GM18502 (cell line): ENCODE data around the gene ZNF407.
A peak's percentile ranks its signal among the peaks of the same experiment; 100 is the strongest.

Experiments used
- ATAC-seq: cut with Tn5 transposase; IDR thresholded peaks from one replicate; pipeline ENCODE4 v1.9.1; 2021; ENCODE audit warnings: mild to moderate bottlenecking; ENCODE audit not compliant: unreplicated experiment, poor library complexity

The ZNF407 gene

DNA sequence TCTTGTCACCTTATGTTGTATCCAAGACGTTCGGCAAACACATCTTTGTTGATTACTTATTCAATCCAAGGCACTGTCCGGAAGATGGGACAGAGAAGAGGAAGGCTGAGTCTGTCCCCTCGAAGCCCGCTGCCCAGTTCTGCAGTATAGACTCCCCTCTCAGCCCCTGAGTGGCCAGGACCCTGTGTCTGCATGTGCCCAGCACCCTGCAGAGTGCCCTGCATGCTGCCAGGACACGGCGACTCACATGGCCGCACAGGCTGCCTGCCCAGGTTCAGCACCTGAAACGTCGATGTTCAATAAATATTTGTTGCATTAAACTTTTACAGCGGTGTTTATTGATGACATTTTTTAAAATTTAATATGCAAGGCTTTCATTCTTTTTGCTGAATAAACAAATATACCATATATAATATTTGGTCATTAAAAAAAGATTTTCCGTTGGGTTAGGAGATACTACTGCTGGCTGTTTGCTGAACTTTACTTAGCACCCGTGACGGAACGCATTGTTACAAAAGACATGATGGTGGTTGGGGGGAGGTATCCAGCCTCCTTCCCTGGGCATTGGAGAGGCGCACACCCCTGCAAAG is 464.7 kb downstream of the ZNF407 start:
- ATAC-seq, result no peak

DNA sequence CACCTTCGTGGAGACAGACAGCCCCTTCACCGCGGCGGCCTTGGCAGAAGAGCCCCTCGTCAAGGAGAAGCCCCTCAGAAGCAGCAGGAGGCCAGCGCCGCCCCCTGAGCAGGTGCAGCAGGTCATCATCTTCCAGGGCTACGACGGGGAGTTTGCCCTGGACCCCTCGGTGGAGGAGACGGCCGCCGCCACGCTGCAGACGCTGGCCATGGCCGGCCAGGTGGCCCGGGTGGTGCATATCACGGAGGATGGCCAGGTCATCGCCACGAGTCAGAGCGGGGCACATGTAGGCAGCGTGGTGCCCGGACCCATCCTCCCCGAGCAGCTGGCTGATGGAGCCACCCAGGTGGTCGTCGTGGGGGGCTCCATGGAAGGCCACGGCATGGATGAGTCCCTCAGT is 465.5 kb downstream of the ZNF407 start:
- no peak for ATAC-seq

DNA sequence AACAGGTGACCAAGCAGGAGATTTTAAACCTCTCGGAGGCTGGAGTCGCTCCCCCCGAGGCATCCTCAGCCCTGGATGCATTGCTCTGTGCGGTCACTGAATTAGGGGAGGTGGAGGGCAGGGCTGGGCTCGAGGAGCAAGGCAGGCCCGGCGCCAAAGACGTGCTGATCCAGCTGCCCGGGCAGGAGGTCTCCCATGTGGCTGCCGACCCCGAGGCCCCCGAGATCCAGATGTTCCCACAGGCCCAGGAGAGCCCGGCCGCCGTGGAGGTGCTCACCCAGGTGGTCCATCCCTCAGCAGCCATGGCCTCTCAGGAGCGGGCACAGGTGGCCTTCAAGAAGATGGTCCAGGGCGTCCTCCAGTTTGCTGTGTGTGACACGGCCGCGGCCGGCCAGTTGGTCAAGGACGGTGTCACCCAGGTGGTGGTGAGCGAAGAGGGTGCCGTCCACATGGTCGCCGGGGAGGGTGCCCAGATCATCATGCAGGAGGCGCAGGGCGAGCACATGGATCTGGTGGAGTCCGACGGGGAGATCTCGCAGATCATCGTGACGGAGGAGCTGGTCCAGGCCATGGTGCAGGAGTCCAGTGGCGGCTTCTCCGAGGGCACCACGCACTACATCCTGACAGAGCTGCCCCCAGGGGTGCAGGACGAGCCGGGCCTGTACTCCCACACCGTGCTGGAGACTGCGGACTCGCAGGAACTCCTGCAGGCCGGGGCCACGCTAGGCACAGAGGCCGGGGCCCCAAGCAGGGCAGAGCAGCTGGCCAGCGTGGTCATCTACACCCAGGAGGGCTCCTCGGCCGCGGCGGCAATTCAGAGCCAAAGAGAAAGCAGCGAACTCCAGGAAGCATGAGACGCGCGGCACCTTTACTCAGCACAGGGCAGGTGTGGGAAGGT is 466.2 kb downstream of the ZNF407 start:
- no peak for ATAC-seq

DNA sequence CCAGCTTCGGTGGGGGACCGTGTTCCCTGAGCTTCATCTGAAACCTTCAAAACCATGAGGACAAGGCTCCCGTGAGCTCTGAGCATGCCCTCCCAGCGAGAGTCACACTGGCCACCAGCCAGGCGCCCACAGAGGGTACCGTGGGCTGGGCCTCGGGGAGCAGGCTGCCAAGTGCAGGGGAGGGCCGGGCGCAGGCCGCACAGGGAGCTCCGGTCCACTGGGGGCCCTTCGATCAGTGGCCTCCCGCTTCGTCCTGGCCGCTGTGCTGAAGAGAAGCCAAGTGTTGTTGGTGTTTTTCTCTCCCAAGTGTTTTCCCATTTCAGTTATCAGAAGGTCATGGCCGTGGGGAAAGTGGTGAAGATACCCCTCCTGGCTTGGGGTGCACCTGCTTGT is 466.8 kb downstream of the ZNF407 start:
- no peak for ATAC-seq

DNA sequence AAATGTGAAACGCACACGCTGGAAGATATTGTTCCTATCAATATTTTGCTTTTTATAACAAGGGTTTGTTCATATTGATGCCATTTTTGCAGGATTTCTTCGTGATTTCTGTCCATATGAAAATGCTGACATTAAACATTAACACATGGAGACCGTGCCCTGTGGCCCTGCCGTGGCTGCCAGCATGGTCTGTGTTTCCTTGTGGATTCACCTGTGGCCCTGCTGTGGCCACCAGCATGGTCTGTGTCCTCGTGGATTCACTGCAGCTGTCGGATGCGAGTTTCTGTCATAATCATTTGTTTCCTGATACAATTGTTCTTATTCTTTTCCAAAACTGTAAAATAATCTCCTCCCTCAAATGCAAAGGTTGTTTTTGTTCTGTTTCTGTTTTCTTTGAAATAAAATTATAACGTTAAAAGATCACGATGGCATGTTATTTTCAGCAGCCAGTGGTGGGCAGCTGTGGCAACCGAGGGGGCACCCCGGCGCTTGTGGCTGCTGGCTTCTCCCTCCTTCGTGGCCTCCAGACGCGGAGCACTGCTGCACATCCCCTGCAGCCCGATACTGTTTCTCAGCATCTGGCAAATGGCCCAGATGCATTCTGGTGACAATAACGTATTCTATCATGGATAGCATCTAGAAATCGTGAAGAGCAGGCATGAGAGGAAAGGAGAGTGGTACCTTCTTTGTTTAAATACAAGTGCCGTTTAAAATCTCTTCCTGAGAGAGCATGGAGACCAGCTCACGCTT is 467.8 kb downstream of the ZNF407 start:
- no peak for ATAC-seq

DNA sequence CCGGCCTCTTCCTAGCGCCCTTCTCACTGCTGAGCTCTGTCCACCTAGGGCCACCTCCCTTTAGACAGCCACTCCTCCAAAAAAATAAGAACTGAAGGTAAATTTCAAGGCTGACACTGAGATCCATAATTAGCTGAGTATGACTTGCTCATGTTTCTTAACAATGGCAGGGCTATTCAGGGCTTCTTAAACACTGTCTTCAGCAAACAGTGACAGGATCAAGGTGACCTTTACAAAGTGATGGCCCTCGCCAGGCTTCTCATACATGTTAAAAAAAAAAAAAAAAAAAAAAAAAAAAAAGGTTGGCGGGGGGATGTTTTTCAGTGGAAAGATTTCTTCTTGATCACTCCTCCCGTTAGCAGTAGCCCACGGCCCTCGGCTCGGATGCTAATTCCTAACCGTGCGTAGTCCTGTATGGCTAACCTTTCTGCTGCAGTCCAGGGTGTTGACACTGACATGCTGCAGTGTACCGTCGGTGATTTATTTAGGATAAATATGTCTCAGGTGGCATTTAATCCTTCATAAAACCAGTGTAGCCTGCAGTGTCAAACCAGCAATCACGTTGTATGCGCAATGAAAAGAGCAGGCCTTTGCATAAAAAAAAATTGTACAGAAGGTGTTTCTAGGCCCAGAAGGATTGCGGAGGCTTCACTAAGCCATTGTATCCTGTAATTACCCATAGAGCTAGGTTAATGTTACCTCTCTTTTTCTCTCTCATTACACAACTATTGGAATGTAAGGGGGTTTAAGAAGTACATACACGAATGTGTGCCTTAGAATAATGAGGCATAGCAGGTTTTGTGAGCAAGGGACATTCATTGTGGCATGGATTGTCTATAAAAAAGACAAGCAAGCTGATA is 468.6 kb downstream of the ZNF407 start:
- no peak for ATAC-seq

DNA sequence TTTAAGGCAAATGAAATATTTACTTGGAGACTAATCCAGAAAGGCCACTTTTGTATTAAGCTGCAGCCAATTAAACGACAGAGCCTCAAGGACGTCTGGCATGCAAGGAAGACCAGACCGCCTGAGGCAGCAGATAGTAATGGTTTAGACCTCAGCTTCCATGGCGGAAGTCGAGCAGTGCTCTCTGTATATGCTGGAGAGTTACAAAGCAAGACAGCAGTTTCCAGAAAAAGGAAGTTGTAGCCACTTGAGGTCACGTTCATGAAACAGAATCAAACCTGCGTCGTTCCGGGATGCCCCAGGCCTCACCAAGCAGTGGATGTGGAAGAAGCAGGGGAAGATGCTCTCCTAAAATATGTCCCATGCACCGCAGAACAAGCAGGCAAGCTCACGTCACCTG is 469.3 kb downstream of the ZNF407 start:
- ATAC-seq, result no peak

DNA sequence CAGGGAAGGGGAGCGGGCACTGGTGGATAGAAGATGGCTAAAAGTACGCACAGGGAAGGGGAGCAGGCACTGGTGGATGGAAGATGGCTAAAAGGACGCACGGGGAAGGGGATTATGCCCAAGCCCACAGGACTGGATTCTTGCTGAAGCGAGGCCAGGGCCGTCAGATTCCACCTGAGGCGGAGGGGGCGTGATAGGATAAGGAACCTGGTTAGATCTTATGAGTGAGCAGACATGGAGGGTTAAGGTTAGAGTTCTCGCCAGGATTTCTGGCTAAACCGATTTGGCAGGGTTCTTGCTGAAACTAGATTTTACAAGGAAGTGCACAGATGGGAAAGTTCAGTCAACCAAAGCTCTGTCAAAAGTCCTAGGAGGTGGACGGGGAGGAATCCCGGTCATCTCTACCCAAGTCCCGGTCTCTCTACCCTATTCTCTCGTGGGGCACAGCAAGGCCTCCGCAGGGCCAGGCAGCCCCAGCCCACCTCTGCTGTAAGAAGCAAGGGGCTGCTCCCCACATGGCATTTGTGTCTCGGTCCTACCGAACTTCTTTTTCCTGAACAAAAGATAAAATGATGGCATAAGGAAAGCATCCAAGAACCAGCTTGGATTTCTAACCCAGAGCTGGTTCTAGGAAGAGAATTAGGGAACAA is 470.5 kb downstream of the ZNF407 start:
- ATAC-seq, result no peak

DNA sequence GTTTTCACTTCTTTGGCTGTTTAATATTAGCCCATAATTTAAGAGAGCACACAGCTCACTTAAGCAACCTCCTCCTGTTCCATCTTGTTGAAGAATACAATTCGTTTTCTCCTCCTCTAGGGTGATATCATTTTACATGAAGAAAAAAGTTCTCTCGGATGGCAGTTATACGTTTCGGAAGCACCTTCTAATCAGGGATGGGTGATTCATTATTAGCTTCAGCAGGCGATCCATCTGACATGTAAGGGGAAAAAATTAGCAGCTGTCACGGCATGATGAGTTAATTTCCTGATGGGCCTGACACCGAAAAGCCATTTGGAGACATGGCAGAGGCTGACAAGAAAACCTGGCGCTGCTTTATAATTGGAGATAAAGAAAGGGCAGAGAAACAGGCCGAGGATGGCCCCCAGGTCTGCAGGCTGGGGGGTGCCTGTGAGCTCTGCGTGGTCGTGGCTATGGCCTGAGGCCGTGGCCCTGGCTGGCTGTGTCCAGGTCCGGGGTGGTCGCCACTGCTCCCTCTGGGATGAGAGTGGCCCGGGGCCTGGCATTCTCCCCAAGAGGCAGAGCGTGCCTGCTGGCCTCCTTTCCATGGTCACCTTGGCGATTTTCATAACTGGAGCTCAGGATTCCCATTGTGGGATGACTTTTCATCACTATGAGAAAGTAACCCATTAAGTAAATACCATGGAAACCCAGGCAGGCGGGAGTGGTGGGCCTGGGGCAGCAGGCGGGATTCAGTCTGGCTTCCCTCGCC is 471.2 kb downstream of the ZNF407 start:
- ATAC-seq, result no peak

DNA sequence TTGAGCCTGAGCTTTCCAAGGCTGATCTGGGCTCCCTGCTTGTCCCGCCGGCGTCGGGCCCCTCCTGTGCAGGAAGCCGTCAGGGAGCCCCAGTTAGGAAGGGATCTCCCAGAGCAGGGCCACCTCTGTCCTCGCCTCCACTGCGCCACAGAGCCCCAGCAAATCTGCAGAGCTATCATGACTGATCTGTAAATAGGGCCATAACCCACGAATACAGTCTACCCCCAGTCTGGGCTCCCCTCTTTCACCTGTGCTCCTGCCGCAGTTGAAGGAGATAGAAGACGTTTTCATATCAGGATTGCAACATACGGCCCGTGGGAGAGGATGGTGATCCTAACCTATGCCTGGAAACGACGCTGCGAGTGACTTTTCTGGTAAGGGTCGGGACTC is 472.6 kb downstream of the ZNF407 start:
- no peak for ATAC-seq

DNA sequence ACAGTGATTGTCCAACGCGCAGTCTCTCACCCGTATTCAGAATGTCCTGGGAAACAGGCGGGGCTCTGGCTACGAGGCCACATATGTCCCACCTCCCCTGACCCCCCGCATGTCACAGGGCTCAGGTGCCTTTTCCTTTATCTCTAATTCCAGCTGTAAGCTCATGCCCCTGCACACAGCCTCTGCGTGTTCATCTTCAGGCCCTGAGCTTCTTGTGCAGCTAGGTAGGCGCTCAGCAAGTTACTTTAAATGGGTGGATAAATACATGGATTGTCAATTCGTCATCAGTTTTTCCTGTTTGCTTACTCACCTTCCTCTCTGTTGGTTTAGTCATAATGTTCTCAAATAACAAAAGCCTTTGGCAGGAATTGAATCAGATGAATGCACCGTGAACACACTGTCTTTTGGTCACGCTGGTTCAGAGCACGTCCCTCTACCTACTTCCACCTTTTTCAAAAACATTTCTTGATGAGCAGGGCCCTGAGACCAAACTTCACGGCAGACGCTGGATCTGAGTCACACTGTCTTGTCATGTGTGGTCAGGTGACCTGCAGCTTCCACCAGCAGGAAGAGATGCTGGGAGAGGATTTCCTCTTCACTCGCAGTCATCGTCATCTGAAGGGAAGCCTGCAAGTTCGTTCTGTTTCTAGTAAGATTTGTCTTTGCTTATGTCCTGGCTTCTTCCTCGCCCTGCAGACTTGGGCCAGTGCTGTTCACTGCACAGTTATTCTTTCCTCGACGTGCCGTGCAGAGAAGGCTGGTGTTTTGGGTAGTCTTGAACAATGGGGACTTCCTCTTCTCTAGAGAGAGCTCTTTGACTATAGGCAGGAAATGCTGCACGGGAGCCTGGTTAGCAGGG is 473.2 kb downstream of the ZNF407 start:
- ATAC-seq, result peak; percentile 86

DNA sequence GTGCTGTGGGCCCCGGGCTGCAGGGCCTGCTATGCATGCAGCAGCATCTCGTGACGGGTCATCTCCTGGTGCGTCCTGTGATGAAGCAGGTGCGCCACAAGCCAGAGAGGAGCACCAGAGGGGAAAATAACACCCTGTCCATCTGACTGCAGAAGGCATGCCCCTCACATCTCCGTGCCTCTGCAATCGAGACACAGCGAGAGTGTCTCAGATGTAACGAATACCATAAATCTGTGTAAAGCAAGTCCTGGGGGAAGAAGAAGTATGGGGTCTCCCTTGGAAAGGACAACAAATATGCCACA is 473.8 kb downstream of the ZNF407 start:
- no peak for ATAC-seq

DNA sequence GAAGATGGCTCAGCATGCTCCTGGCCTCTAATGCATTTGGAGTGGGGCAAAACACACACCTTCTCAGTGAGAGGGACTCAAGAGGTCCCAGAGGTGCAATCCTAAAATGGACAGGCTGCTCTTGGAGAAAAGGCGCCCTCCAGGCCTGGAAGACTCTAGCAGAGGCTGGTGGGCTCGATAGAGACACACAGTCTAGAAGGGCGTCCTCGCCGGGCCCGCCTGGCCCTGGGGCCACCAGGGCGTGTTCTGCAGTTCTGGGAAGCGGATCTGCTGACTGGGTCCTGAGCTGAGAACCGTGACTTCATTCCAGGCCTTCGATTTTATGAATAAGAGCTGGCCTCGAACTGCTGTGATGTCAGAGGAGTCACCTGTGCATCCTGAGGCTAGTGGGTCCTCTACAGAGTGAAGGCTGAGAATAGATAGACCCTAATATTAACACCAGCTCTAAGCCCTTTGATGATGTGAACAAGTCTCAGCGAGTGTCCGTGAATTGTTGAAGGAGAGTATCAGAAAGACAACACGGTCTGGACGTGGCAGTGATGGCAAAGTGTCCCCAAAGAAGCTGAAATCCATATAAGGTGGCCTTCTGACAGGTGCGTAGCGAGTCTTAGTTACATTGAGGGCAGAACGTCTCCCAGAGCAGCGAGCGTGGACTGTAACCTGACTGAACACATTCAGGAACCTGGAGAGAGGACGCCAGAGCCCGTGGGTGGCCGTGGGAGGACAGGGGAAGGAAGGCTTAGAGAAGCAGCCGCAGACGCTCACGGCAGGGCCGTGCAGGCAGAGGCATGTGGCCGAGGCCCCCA is 474.4 kb downstream of the ZNF407 start:
- ATAC-seq, result no peak

DNA sequence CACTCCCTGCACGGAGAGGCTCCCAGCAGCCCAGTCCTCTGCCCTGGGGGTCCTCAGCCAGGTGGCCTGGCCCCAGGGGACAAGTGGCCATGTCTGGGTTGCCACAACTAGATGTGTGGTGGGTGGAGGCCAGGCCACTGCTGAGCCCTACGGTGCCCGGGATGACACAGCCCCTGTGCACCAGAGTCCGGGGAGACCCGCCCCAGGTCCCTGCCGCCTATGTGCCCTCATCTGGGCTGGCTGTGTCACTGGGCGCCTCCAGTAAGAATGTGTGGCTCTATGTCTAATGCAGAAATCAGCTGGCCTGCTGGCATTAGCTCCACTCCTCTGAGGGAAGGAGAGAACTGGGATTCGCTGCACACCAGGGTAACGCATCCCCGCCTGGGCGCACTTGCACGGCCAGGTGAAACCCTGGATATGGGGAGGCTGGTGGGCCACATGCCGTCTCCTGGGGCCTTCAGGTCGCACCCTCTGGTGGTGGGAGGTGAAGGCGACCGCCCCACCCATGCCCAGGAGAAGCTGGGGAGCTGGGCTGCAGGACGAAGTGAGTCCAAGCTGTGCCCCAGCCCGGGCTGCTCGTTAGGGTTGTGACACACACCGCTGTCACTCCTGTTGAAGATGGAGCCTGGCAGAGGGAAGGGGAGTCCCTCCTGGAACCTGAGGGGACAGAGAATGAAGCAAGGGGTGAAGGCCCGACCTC is 475.2 kb downstream of the ZNF407 start:
- ATAC-seq, result no peak

DNA sequence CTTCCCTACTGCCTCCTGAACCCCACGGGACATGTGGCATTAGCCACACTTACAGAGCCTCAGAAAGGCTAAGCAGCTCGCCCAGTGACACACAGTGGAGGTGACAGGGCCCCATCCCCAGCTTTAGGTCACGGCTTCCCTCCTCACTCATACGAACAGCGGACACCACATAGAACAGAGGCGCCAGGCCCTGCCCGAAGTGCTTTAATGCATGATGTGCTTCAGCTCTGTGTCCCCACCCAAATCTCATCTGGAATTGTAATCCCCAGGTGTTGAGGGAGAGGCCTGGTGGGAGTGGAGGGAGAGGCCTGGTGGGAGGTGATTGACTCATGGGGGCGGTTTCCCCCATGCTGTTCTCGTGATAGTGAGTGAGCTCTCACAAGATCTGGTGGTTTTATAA is 476.0 kb downstream of the ZNF407 start:
- ATAC-seq, result no peak

DNA sequence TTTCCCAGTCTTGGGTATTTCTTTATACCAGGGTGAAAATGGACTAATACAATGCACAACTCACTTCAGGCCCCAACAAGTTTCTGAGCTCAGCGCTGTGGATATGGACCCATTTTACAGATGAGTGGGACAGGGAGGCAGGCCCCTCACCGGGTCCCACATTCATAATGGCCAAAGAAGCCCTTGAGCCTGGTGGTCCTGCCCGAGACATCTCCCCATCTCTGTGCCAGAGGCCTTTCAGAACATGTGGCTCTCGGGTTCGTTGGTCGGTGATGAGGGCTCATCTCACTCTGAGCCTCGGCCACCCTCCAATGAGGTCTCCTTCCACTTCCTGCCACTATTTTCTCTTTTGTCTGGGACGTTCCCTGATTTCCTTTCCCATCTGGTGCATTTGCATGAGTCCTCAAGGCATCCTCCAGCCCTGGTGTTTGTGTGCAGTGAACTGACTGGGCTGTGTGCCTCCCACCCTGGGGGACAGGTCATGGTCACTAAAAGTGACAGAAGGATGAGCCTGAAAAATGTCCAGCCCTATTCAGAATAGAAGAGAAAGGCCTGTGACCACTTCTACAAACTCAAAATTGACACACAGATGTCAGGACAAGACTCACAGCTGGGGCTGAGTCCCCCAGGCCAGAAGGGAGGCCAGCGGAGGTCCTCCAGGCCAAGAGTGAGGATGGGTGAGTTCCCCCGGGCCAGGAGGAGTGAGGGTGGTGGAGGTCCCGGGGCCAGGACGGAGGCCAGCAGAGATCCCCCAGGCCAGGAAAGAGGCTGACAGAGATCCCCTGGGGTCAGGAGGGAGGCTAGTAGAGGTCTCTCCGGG is 476.7 kb downstream of the ZNF407 start:
- ATAC-seq, result no peak

DNA sequence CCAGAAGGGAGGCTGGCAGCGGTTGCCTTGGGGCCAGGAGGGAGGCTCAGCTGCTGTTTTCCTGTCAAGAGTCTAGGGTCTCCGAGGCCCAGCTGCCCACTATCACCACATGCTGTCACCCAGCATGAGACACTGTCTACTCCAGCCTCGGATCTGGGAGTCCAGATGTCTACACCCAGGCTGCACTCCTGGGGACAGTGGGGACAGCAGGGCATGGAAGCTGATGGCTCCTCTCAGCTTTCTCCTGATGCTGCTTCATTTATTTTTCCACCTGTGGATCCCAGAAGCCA is 477.3 kb downstream of the ZNF407 start:
- ATAC-seq, result no peak
